CD8-positive, alpha-beta memory T cell (primary cell): ENCODE results near the gene PLXNB1. TPM values are rescaled to one million over a fixed set of nuclear protein-coding genes. Genes with fewer than 3 reads are reported as not detected.
A peak's percentile ranks its signal among the peaks of the same experiment; 100 is the strongest.

Experiments used
- CTCF ChIA-PET: fragments of 350-600 bp; sonication (Branson Sonifier 250); formaldehyde crosslinking; loops from one replicate; lab custom pipeline; 2021; ENCODE audit warnings: antibody characterized with exemption; lab: Charles Lee
- POLR2A ChIA-PET: fragments of 350-600 bp; sonication (Branson Sonifier 250); formaldehyde crosslinking; loops from one replicate; lab custom pipeline; 2021; ENCODE audit warnings: antibody characterized with exemption; lab: Charles Lee
- DNase-seq, 5 donors: peaks; one replicate each; pipeline versions ENCODE4 v3.0.0 to v3.0.0-alpha.2; 2020 to 2022; ENCODE audit warnings: mixed read lengths in 1 of 5
- H3K27ac ChIP-seq: one replicate; pipeline ENCODE4 v1.7.0; 2013; ENCODE audit warnings: low read depth, mild to moderate bottlenecking, low read length, moderate library complexity
- H3K27me3 ChIP-seq: 2 replicates; pipeline ENCODE4 v1.7.0; 2013; ENCODE audit warnings: low read length, mild to moderate bottlenecking; ENCODE audit not compliant: insufficient read depth, poor library complexity, severe bottlenecking
- H3K36me3 ChIP-seq: 2 replicates; pipeline ENCODE4 v1.7.0; 2013; ENCODE audit warnings: mild to moderate bottlenecking, low read length, moderate library complexity; ENCODE audit not compliant: insufficient read depth
- H3K4me1 ChIP-seq: 2 replicates; pipeline ENCODE4 v1.7.0; 2013; ENCODE audit warnings: mild to moderate bottlenecking, low read length, moderate library complexity; ENCODE audit not compliant: insufficient read depth
- H3K4me3 ChIP-seq: 2 replicates; pipeline ENCODE4 v1.7.0; 2013; ENCODE audit warnings: mild to moderate bottlenecking, low read length
- H3K9me3 ChIP-seq: 2 replicates; pipeline ENCODE4 v1.7.0; 2013; ENCODE audit warnings: mild to moderate bottlenecking, low read length
- H3K27ac Mint-ChIP-seq, 8 donors: one replicate each; pipeline ENCODE4 v1.8.0; 2020 to 2021; ENCODE audit warnings: mixed read lengths in 8 of 8, mild to moderate bottlenecking in 6 of 8, inconsistent platforms in 3 of 8, moderate library complexity in 3 of 8
- H3K27me3 Mint-ChIP-seq, 2 donors: one replicate each; pipeline ENCODE4 v1.8.0; 2020 to 2021; ENCODE audit warnings: mixed read lengths in 2 of 2, mild to moderate bottlenecking in 1 of 2, moderate library complexity in 1 of 2
- H3K36me3 Mint-ChIP-seq, 3 donors: one replicate each; pipeline ENCODE4 v1.8.0; 2020 to 2021; ENCODE audit warnings: mixed read lengths in 3 of 3, inconsistent platforms in 1 of 3, mild to moderate bottlenecking in 1 of 3
- H3K4me1 Mint-ChIP-seq, 3 donors: one replicate each; pipeline ENCODE4 v1.8.0; 2020 to 2021; ENCODE audit warnings: mixed read lengths in 3 of 3, inconsistent platforms in 1 of 3, mild to moderate bottlenecking in 1 of 3
- H3K4me3 Mint-ChIP-seq, 7 donors: one replicate each; pipeline ENCODE4 v1.8.0; 2020 to 2021; ENCODE audit warnings: mixed read lengths in 7 of 7, mild to moderate bottlenecking in 6 of 7, moderate library complexity in 4 of 7, inconsistent platforms in 2 of 7
- H3K9me3 Mint-ChIP-seq, 5 donors: one replicate each; pipeline ENCODE4 v1.8.0; 2020 to 2022; ENCODE audit warnings: mixed read lengths in 5 of 5, mild to moderate bottlenecking in 3 of 5, moderate library complexity in 2 of 5, inconsistent platforms in 1 of 5
- polyA plus RNA-seq: library from polyadenylated mRNA; unstranded; fragments of 300-500 nt; fragmentation: Illumina TruSeq; gene quantifications from one replicate; pipeline ENCODE4 v1.2.3, GENCODE V29; 2021
- total RNA-seq, 2 experiments: library from RNA; stranded (reverse); gene quantifications; one replicate each; pipeline ENCODE4 v1.2.3, GENCODE V29; 2021

The PLXNB1 gene
- total and polyA plus RNA-seq, 3 experiments from 2014 or later, result 0.30 to 5.5 (median 3.1) TPM

DNA sequence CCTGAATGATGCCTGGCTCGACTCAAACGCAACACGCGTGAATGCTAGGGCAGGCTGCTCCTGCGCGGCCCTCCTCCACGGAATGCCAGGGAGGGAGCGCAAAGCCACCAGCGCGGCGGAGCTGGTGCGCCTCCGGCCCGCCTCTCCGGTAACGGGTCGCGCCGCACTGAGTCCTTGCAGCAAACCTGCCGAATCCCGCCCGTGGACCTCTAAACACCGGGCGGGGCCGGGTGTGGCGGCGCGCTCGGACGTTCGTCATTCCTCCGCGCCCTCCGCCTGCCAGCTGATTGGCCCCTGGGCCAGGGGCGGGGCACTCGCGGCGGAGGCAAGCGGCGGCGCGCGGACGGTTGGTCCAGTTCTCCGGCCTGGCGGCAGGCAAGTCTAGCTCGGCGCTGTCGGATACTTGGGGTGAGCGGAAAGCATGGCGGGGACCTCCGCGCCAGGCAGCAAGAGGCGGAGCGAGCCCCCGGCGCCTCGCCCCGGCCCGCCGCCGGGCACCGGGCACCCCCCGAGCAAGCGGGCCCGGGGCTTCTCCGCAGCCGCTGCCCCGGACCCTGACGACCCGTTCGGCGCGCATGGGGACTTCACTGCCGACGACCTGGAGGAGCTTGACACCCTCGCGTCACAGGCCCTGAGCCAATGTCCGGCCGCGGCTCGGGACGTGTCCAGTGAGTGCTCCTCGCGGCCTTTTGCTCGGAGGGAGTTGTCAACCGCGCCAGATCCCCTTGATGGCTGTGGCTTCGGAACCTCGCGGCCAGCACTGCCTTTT lies 16.7 kb upstream of the PLXNB1 start, which contains the start of gene ATRIP:
Gene ATRIP, plus strand, starts transcription at position 313 of the 769 bp plus-strand sequence. Its CDS starts 109 bp downstream, at position 422.
- Histone ChIP-seq H3K4me1 (peaks cover 26% of the 10 kb centered on the region), H3K27ac (peak within 1 kb of the TSS; percentile 71), H3K9me3 (no peaks in the 10 kb centered on the region), H3K36me3 (peaks cover 14% of the 10 kb centered on the region), H3K27me3 (no peaks in the 10 kb centered on the region), H3K4me3 (peak within 1 kb of the TSS; percentile 88)
- ChIA-PET POLR2A (interaction anchor here (0.6 to 1.8 kb wide), 9 partner anchors 10 to 206 kb away, joined by 3 to 10 read pairs (median 4); partner anchors contain the start of genes SHISA5 and ZNF589), CTCF (interaction anchor here (0.8 to 4.7 kb wide), 10 partner anchors 11 to 178 kb away, joined by 3 to 60 read pairs (median 4); no protein-coding TSS in a partner anchor)
- Mint-ChIP-seq H3K4me1 (peaks cover 27 to 46% (median 37%) of the 10 kb centered on the region in 3 donors), H3K4me3 (peak within 1 kb of the TSS; percentile 84 to 94 (median 88)), H3K9me3 (no peaks in the 10 kb centered on the region), H3K36me3 (peaks cover 0 to 47% (median 8%) of the 10 kb centered on the region in 3 donors), H3K27me3 (no peaks in the 10 kb centered on the region), H3K27ac (peak within 1 kb of the TSS; percentile 91 to 96 (median 95))
- DNase-seq, result peak; percentile 78 to 89 (median 83)

- Histone ChIP-seq H3K4me3 (peak overlapping the region; percentile 88), H3K27ac (peak overlapping the region; percentile 71), H3K4me1 (peaks cover 32% of the 10 kb centered on the region), H3K27me3 (no peaks in the 10 kb centered on the region), H3K36me3 (peaks cover 17% of the 10 kb centered on the region), H3K9me3 (no peaks in the 10 kb centered on the region)
- DNase-seq, result no peak
- POLR2A ChIA-PET, result interaction anchor here (0.6 to 1.8 kb wide), 9 partner anchors 10 to 206 kb away, joined by 3 to 10 read pairs (median 4); partner anchors contain the start of genes SHISA5 and ZNF589
- H3K4me1 Mint-ChIP-seq, result peaks cover 31 to 52% (median 43%) of the 10 kb centered on the region in 3 donors
- peaks cover 0 to 46% (median 8%) of the 10 kb centered on the region in 3 donors for H3K36me3 Mint-ChIP-seq
- peak overlapping the region; percentile 91 to 96 (median 95) for H3K27ac Mint-ChIP-seq
- CTCF ChIA-PET, result interaction anchor here (0.9 to 4.7 kb wide), 9 partner anchors 11 to 177 kb away, joined by 3 to 60 read pairs (median 5); no protein-coding TSS in a partner anchor
- H3K27me3 Mint-ChIP-seq, result no peaks in the 10 kb centered on the region
- no peaks in the 10 kb centered on the region for H3K9me3 Mint-ChIP-seq
- H3K4me3 Mint-ChIP-seq, result peak overlapping the region; percentile 84 to 94 (median 88)
Observed at GRCh38 chr3:48446043-48446424, 16.1 kb upstream of the PLXNB1 start.

DNA sequence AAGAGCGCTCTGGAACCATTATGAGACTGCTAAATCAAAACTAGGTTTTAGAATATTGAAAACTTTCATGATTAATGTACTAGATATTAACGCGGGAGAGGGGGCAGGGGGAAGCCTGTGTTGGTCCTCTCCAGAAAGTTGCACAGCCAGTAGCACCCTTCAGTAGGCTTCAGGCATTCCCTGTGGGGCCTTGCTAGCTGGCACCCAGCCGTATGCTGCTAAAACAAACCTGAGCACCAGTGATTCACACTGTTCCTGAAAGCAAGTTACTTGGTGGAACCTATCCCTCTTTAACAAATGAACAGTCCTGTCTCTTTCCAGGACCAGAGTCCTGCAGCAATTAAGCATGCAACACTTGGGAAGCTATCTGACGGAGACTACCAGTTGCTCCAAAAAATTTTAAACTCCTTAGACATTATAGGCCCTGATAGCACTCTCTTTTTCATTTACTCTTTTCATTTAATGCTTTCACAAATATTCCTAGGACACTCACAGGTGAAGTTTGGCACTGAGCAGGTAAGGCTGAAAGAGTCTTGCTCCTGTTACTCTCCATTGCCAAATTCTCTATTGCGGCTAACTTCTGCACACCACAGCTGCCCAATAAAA lies 15.5 kb upstream of the PLXNB1 start:
- ChIA-PET CTCF (interaction anchor here (1.4 to 4.7 kb wide), 7 partner anchors 10 to 112 kb away, joined by 3 to 60 read pairs (median 7); no protein-coding TSS in a partner anchor), POLR2A (interaction anchor here (0.6 to 1.8 kb wide), 8 partner anchors 10 to 205 kb away, joined by 3 to 10 read pairs (median 5); partner anchors contain the start of genes SHISA5 and ZNF589)
- Histone ChIP-seq H3K27me3 (no peaks in the 10 kb centered on the region), H3K36me3 (peaks cover 17% of the 10 kb centered on the region), H3K4me3 (no peak overlapping the region), H3K27ac (no peak overlapping the region), H3K4me1 (peaks cover 33% of the 10 kb centered on the region), H3K9me3 (no peaks in the 10 kb centered on the region)
- Mint-ChIP-seq H3K9me3 (no peaks in the 10 kb centered on the region), H3K4me3 (peak overlapping the region; percentile 84 to 94 (median 88)), H3K27ac (peak overlapping the region; percentile 91 to 96 (median 95)), H3K27me3 (no peaks in the 10 kb centered on the region), H3K4me1 (peaks cover 33 to 58% (median 45%) of the 10 kb centered on the region in 3 donors), H3K36me3 (peaks cover 0 to 51% (median 8%) of the 10 kb centered on the region in 3 donors)
- DNase-seq, result no peak

DNA sequence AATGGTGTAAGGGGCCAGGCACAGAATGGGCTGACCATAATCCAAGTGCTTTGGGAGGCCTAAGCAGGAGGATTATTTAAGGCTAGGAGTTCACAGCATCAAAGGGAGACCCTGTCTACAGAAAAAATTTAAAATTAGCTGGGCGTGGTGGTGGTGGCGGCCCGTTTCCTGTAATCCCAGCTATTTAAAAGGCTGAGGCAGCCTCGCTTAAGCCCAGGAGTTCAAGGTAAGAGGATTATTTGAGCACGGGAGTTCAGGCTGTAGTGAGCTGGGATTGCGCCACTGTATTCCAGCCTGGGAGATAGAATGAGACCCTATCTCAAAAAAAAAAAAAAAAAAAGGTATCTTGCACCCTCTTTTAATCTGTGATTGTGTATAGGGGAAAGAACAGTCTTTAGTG lies 12.1 kb upstream of the PLXNB1 start:
- Mint-ChIP-seq H3K27me3 (no peaks in the 10 kb centered on the region), H3K9me3 (no peaks in the 10 kb centered on the region), H3K27ac (peak overlapping the region in 6 of 8 donors; percentile 96 to 100 (median 100)), H3K4me1 (peaks cover 39 to 61% (median 43%) of the 10 kb centered on the region in 3 donors), H3K36me3 (peaks cover 0 to 49% (median 5%) of the 10 kb centered on the region in 3 donors), H3K4me3 (peak overlapping the region; percentile 84 to 99 (median 93))
- Histone ChIP-seq H3K4me1 (peaks cover 35% of the 10 kb centered on the region), H3K4me3 (no peak overlapping the region), H3K27me3 (no peaks in the 10 kb centered on the region), H3K9me3 (no peaks in the 10 kb centered on the region), H3K27ac (no peak overlapping the region), H3K36me3 (peaks cover 17% of the 10 kb centered on the region)
- no peak for DNase-seq
- ChIA-PET POLR2A (interaction anchor here (0.6 to 3.0 kb wide), 3 partner anchors 30 to 117 kb away, joined by 3 to 18 read pairs (median 4); no protein-coding TSS in a partner anchor), CTCF (interaction anchor here (1.1 to 2.3 kb wide), 3 partner anchors 16 to 65 kb away, joined by 3 to 7 read pairs (median 4); no protein-coding TSS in a partner anchor)

GRCh38 chr3:48440590-48440958 lies 10.7 kb upstream of the PLXNB1 start:
- Histone ChIP-seq H3K27me3 (no peaks in the 10 kb centered on the region), H3K9me3 (no peaks in the 10 kb centered on the region), H3K4me3 (peak overlapping the region; percentile 62), H3K36me3 (peaks cover 17% of the 10 kb centered on the region), H3K4me1 (peaks cover 35% of the 10 kb centered on the region), H3K27ac (peak overlapping the region; percentile 96)
- Mint-ChIP-seq H3K36me3 (peaks cover 0 to 45% (median 5%) of the 10 kb centered on the region in 3 donors), H3K4me3 (peak overlapping the region; percentile 84 to 99 (median 93)), H3K9me3 (no peaks in the 10 kb centered on the region), H3K27me3 (no peaks in the 10 kb centered on the region), H3K27ac (peak overlapping the region in 6 of 8 donors; percentile 96 to 100 (median 100)), H3K4me1 (peaks cover 30 to 50% (median 34%) of the 10 kb centered on the region in 3 donors)
- CTCF ChIA-PET, result interaction anchor here (1.1 to 2.4 kb wide), 10 partner anchors 8 to 117 kb away, joined by 3 to 17 read pairs (median 8); partner anchors contain the start of genes PFKFB4, PLXNB1 and SHISA5
- POLR2A ChIA-PET, result interaction anchor here (0.8 to 3.0 kb wide), 6 partner anchors 32 to 172 kb away, joined by 3 to 18 read pairs (median 4); partner anchors contain the start of gene SHISA5
- DNase-seq, result peak in 2 of 5 donors; percentile 13 to 28

GRCh38 chr3:48439820-48440589 lies 10.1 kb upstream of the PLXNB1 start, which contains the start of the genes CCDC51 and TMA7:
Gene CCDC51, minus strand, starts transcription at chr3:48440119. Its CDS starts 4,991 bp downstream, at chr3:48435128.
Gene TMA7, plus strand, starts transcription at chr3:48440257. Its CDS starts 40 bp downstream, at chr3:48440297.
- Histone ChIP-seq H3K4me3 (peak within 1 kb of the TSS; percentile 62), H3K36me3 (peaks cover 17% of the 10 kb centered on the region), H3K27me3 (no peaks in the 10 kb centered on the region), H3K9me3 (no peaks in the 10 kb centered on the region), H3K27ac (peak within 1 kb of the TSS; percentile 96), H3K4me1 (peaks cover 36% of the 10 kb centered on the region)
- Mint-ChIP-seq H3K4me3 (peak within 1 kb of the TSS; percentile 84 to 99 (median 93)), H3K4me1 (peaks cover 28 to 46% (median 31%) of the 10 kb centered on the region in 3 donors), H3K9me3 (no peaks in the 10 kb centered on the region), H3K27me3 (no peaks in the 10 kb centered on the region), H3K36me3 (peaks cover 0 to 42% (median 5%) of the 10 kb centered on the region in 3 donors), H3K27ac (peak within 1 kb of the TSS in 6 of 8 donors; percentile 96 to 100 (median 100))
- CTCF ChIA-PET, result interaction anchor here (0.7 to 2.4 kb wide), 16 partner anchors 8 to 140 kb away, joined by 3 to 17 read pairs (median 5); partner anchors contain the start of genes PFKFB4, PLXNB1 and SHISA5
- DNase-seq, result peak; percentile 96 to 99 (median 97)
- POLR2A ChIA-PET, result interaction anchor here (0.7 to 3.0 kb wide), 15 partner anchors 10 to 199 kb away, joined by 3 to 18 read pairs (median 4); partner anchors contain the start of genes NME6, PFKFB4, PLXNB1 and SHISA5
